ENCODE data around the gene CPA3.

Gene CPA3

GRCh38 chr3:148865049-148865448 lies at the start of gene CPA3:
TSS of gene CPA3 (plus strand) at chr3:148865296. CDS start at chr3:148865308, 12 bp downstream.
- H3K4me3 Mint-ChIP-seq = no peak within 1 kb of the TSS
- no peak for DNase-seq (ENCODE audit: low spot score in 2 of 2)
- no peak for ATAC-seq
- H3K4me1 Mint-ChIP-seq = no peaks in the 10 kb centered on the region
- H3K27ac Mint-ChIP-seq = no peak within 1 kb of the TSS
- H3K36me3 Mint-ChIP-seq = no peaks in the 10 kb centered on the region
- H3K9me3 Mint-ChIP-seq = no peaks in the 10 kb centered on the region

- DNase-seq (ENCODE audit: low spot score in 2 of 2) = no peak
- ATAC-seq = no peak
- Mint-ChIP-seq H3K27ac (no peak overlapping the region), H3K4me3 (no peak overlapping the region), H3K36me3 (no peaks in the 10 kb centered on the region), H3K4me1 (no peaks in the 10 kb centered on the region), H3K9me3 (no peaks in the 10 kb centered on the region)
Measured at GRCh38 chr3:148815316-148816110, 49.6 kb upstream of the CPA3 start.

GRCh38 chr3:148816427-148816826 lies 48.7 kb upstream of the CPA3 start:
- ATAC-seq = no peak
- Mint-ChIP-seq H3K27ac (no peak overlapping the region), H3K36me3 (no peaks in the 10 kb centered on the region), H3K4me1 (no peaks in the 10 kb centered on the region), H3K9me3 (no peaks in the 10 kb centered on the region), H3K4me3 (no peak overlapping the region)
- DNase-seq (ENCODE audit: low spot score in 2 of 2) = no peak

GRCh38 chr3:148816981-148817525 lies 48.0 kb upstream of the CPA3 start:
- Mint-ChIP-seq H3K4me3 (no peak overlapping the region), H3K9me3 (no peaks in the 10 kb centered on the region), H3K4me1 (no peaks in the 10 kb centered on the region), H3K27ac (no peak overlapping the region), H3K36me3 (no peaks in the 10 kb centered on the region)
- DNase-seq (ENCODE audit: low spot score in 2 of 2) = no peak
- ATAC-seq = no peak

- H3K9me3 Mint-ChIP-seq = no peaks in the 10 kb centered on the region
- no peak for ATAC-seq
- no peaks in the 10 kb centered on the region for H3K36me3 Mint-ChIP-seq
Measured at GRCh38 chr3:148820361-148821245, 44.5 kb upstream of the CPA3 start.

GRCh38 chr3:148823026-148823425 lies 42.1 kb upstream of the CPA3 start:
- Mint-ChIP-seq H3K27ac (no peak overlapping the region), H3K36me3 (no peaks in the 10 kb centered on the region), H3K4me3 (no peak overlapping the region), H3K4me1 (no peaks in the 10 kb centered on the region), H3K9me3 (no peaks in the 10 kb centered on the region)
- ATAC-seq = no peak
- DNase-seq (ENCODE audit: low spot score in 2 of 2) = no peak

More at GRCh38 chr3:148820361-148821245, 44.5 kb upstream of the CPA3 start:
- Mint-ChIP-seq H3K4me3 (no peak overlapping the region), H3K4me1 (no peaks in the 10 kb centered on the region), H3K27ac (no peak overlapping the region)
- no peak for DNase-seq (ENCODE audit: low spot score in 2 of 2)

GRCh38 chr3:148825476-148825875 lies 39.6 kb upstream of the CPA3 start:
- H3K36me3 Mint-ChIP-seq = no peaks in the 10 kb centered on the region
- DNase-seq (ENCODE audit: low spot score in 2 of 2) = no peak
- no peak overlapping the region for H3K4me3 Mint-ChIP-seq
- no peak for ATAC-seq
- H3K27ac Mint-ChIP-seq = no peak overlapping the region
- H3K9me3 Mint-ChIP-seq = no peaks in the 10 kb centered on the region
- no peaks in the 10 kb centered on the region for H3K4me1 Mint-ChIP-seq

- ATAC-seq = no peak
- DNase-seq (ENCODE audit: low spot score in 2 of 2) = no peak
- Mint-ChIP-seq H3K27ac (no peak within 1 kb of the TSS), H3K4me1 (no peaks in the 10 kb centered on the region), H3K4me3 (no peak within 1 kb of the TSS), H3K36me3 (no peaks in the 10 kb centered on the region), H3K9me3 (no peaks in the 10 kb centered on the region)
Measured at GRCh38 chr3:148827585-148827984, 37.5 kb upstream of the CPA3 start, which contains the start of gene CPB1. TSS of gene CPB1 (plus strand) at chr3:148827811. CDS start at chr3:148827824, 13 bp downstream.

- Mint-ChIP-seq H3K4me3 (no peak overlapping the region), H3K27ac (no peak overlapping the region), H3K36me3 (no peaks in the 10 kb centered on the region), H3K9me3 (no peaks in the 10 kb centered on the region), H3K4me1 (no peaks in the 10 kb centered on the region)
- no peak for ATAC-seq
- DNase-seq (ENCODE audit: low spot score in 2 of 2) = no peak
Measured at GRCh38 chr3:148828136-148828690, 36.9 kb upstream of the CPA3 start.

GRCh38 chr3:148829926-148830325 lies 35.2 kb upstream of the CPA3 start:
- Mint-ChIP-seq H3K4me1 (no peaks in the 10 kb centered on the region), H3K9me3 (no peaks in the 10 kb centered on the region), H3K4me3 (no peak overlapping the region), H3K27ac (no peak overlapping the region), H3K36me3 (no peaks in the 10 kb centered on the region)
- ATAC-seq (no peak), DNase-seq (ENCODE audit: low spot score in 2 of 2) (no peak)

GRCh38 chr3:148833223-148833622 lies 31.9 kb upstream of the CPA3 start:
- Mint-ChIP-seq H3K36me3 (no peaks in the 10 kb centered on the region), H3K4me1 (no peaks in the 10 kb centered on the region), H3K9me3 (no peaks in the 10 kb centered on the region), H3K27ac (no peak overlapping the region), H3K4me3 (no peak overlapping the region)
- DNase-seq (ENCODE audit: low spot score in 2 of 2) = no peak
- no peak for ATAC-seq

- Mint-ChIP-seq H3K9me3 (no peaks in the 10 kb centered on the region), H3K4me3 (no peak overlapping the region), H3K27ac (no peak overlapping the region), H3K36me3 (no peaks in the 10 kb centered on the region), H3K4me1 (no peaks in the 10 kb centered on the region)
- ATAC-seq = no peak
- no peak for DNase-seq (ENCODE audit: low spot score in 2 of 2)
Measured at GRCh38 chr3:148839805-148840204, 25.3 kb upstream of the CPA3 start.

- Mint-ChIP-seq H3K4me1 (no peaks in the 10 kb centered on the region), H3K27ac (no peak overlapping the region), H3K9me3 (no peaks in the 10 kb centered on the region), H3K36me3 (no peaks in the 10 kb centered on the region), H3K4me3 (no peak overlapping the region)
- ATAC-seq (no peak), DNase-seq (ENCODE audit: low spot score in 2 of 2) (no peak)
Measured at GRCh38 chr3:148840451-148840850, 24.6 kb upstream of the CPA3 start.

GRCh38 chr3:148845756-148846395 lies 19.2 kb upstream of the CPA3 start:
- H3K4me3 Mint-ChIP-seq = no peak overlapping the region
- no peaks in the 10 kb centered on the region for H3K4me1 Mint-ChIP-seq
- H3K36me3 Mint-ChIP-seq = no peaks in the 10 kb centered on the region
- no peak for DNase-seq (ENCODE audit: low spot score in 2 of 2)
- no peak for ATAC-seq
- H3K27ac Mint-ChIP-seq = no peak overlapping the region
- no peaks in the 10 kb centered on the region for H3K9me3 Mint-ChIP-seq

GRCh38 chr3:148847351-148847750 lies 17.7 kb upstream of the CPA3 start:
- DNase-seq (ENCODE audit: low spot score in 2 of 2) (no peak), ATAC-seq (no peak)
- no peak overlapping the region for H3K27ac Mint-ChIP-seq
- no peaks in the 10 kb centered on the region for H3K4me1 Mint-ChIP-seq
- H3K36me3 Mint-ChIP-seq = no peaks in the 10 kb centered on the region
- no peaks in the 10 kb centered on the region for H3K9me3 Mint-ChIP-seq
- H3K4me3 Mint-ChIP-seq = no peak overlapping the region

All from stimulated activated effector memory CD8-positive, alpha-beta T cell treated with anti-CD3 and anti-CD28 coated beads, Interleukin-12 subunit alpha, Interleukin-12 subunit beta, amount 100 ng/mL, for 72 hours (primary cell).